GM10847 (cell line): Measurements from ENCODE around the gene ATP5MC2.

Experiments used
- POLR2A ChIP-seq: IDR thresholded peaks from 2 replicates; pipeline ENCODE4 v1.6.1; 2011; ENCODE audit not compliant: insufficient read length; ENCODE audit errors: extremely low read depth

ATP5MC2 gene

DNA sequence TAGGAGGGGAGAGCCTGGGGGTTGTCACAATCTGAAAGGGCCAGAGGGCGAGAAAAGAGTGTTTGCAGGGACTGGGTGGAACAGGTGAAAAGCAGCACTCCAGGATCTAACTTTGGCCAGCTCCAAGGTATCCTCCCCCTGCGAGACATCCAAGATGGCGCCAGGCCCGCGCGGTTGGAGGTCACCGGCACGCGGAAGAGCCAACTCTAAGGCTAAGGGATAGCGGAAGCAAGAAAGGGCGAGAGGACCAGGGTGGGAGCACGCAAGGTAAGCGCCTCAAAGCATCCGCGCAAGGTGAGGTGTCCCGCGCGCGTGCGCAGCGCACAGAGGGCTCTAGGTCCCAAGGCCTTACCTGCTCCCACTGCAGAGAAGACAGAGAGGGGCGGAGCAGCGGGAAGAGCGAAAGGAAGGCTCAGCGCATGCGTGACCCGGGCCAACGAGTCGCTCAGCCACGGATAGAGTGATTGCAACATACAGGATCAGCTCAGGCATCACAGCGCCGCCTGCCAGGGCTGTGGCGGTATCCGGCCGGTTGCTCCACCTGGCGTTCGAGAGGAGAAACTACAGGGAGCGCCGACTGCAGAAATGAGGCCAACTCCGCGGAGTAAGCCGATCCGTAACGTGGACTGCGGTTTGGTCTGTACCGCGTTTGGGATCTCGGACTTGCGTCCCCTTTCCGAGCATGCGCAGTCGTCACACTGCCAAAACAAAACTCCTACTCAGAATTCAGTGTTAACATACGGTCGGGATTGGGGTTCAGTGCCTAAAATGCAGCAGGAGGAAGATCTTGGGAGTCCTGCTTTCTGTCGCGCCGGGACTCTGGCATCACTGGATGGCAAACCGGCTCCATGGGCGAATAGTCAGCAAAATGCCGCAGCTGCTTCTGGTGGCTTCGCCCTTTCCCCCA, at the start of gene ATP5MC2:
TSS of gene ATP5MC2 (minus strand) at position 383 of the 907 bp plus-strand sequence. CDS start 3,469 bp downstream, outside the sequence.
- TF ChIP-seq POLR2A: peak; percentile 81

DNA sequence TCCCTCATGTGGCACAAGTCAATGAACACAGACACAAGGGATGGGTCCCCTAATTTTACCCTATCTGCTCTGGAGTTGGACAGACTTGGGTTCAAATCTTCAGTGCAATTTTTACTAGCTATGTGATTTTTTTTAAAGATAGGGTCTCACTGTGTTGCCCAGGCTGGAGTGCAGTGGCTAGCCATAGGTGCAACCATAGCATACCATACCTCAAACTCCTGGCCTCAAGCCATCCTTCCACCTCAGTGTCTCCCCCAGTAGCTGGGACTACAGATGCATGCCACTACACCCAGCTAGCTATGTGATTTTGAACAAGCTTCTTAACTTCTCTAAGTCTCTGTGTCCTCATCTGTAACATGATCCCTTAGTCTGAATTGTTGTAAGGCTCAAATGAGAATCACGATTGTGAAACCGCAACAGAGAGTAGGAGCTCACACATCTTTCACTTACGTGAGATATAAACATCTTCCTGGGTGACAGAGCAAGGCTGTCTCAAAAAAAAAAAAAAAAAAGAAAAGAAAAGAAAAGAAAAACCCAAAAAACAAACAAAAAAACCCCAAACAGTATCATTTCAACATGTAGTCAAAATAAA, 46.7 kb upstream of the ATP5MC2 start:
- TF ChIP-seq POLR2A: no peak

DNA sequence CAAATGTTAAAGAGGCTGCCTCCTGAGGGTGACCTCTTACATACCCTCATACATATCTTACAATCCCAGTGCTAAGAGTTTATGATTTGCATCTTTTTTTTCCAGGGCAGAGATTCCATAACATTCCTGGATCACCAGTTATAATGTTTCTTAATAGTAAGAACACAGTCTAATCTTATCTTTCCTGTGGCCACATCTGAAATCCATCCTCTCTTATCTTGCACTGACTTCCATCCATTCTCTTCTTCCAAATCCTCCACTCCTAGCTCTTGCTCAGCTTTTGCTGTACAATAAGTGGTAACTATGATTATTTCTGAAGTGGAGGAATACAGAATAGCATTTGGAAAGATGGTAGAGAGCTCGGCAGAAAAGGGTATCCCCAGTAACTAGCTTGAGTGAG, 45.1 kb upstream of the ATP5MC2 start:
- TF ChIP-seq POLR2A: no peak

DNA sequence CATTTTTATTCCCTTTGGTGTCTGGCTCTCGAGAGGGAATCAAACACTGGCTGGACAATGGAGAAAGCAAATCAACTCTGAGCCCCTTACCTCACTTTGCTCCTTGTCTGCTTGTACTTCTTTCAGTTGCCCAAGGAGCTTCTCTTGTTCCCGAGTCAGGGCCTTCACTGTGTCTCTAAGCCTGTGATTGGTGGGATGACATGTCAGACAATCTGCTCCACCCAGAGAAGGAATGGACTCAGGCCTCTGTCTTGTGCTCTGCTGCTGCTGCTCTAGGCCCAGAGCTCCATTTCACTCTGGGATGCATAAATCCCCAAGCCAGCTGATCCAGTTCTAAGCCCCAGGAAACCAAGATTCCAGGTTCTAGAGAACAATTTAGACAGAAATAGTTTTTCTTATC, 43.8 kb upstream of the ATP5MC2 start:
- TF ChIP-seq POLR2A: no peak

DNA sequence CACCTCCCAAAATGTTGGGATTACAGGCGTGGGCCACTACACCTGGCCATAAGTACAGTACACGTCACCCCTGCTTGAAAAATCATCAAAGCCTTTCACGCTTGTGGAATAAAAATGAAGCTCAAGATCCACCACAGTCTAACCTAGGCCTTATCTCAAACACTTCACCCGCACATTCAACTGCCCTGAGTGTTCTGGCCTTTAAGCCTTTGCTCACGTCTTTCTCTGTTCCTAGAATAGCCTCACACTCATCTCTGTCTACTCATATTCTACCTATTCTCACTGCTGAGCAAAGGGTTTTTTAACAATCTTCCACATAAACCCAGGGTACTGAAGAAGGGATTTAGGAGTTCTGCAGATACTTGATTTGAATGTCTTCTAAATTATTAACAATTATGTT, 41.4 kb upstream of the ATP5MC2 start:
- no peak for TF ChIP-seq POLR2A

DNA sequence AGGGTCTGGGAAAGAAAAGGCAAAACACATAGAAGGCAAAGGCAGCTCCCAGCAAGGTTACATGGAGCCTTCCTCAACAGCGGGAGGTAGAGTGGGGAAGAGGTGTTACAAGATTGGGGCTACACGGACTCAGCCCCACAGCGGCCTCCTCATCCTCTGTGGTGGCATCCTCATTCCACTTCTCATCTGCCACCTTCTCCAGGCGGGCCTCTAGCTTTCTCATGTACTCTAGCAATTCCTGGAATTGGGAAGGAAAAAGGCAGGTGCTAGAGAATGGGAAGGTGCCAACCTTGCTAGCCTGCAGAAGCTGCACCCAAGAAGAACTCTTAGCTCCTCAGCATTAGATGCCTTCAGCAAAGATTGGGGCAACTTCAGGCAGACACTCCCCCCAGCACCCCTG, 38.1 kb upstream of the ATP5MC2 start:
- no peak for TF ChIP-seq POLR2A

DNA sequence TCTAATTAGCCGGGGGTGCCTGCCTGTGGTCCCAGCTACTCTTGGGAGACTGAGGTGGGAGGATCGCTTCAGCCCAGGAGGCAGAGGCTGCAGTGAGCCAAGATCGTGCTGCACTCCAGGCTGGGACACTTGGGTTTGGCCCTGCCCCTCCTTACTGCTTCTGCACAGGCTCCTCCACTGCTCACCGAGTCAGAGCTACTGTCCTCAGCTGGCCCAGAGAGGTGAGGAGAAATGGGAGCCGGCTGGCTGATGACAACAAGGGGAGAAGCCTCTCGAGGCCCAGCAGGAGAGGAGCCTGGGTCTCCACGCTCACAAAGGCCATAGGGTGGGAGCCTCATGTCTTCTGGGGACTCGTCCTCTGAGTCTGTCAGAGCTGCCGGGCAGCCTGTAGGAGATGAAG, 37.6 kb upstream of the ATP5MC2 start:
- no peak for TF ChIP-seq POLR2A

DNA sequence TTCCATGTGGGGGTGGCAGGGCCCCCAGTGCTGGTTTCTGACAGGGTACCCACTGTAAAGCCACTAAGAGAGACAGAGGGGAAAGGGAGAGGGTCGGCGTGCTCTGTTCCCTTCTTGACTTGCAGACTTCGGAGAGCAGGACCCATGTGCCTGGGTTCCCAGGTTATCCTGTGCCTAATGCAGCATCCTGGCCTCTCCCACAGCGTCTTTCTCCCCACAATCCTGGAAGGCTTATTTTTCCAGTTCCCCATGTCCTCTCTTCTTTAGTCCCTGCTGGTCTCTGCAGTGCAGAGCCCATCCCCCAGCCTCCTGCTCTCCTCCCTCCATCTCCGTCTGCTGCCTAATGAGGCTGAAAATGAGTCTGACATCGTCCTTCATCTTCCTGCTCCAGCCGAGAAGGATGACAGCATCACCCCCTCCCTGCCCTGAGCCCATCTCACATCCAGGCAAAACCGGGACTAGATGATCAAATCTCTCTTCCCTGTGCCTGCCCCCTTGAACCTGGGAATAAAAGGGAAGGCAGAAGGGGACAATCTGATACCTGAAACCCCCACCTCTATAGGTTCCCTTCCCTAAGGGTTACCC, 36.3 kb upstream of the ATP5MC2 start:
- no peak for TF ChIP-seq POLR2A

DNA sequence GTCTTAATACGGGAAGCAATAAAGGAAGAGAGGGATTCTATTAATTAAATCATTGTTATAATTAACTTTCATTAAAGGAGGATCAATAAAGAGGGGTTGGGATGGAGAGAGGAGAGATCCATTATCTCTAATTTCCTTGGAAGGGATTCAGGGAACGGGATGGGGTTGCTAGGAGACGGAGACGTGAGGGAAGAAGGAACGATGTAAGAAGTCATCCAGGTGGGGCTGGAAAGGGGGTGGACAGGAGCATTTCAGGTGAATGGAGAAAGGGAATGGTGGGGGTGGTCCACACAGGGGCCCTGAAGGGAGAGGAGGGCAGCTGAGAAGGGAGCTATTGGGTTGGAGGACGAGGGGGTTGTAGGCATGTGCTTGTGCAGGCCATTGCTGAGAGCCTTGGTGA, 34.2 kb upstream of the ATP5MC2 start:
- no peak for TF ChIP-seq POLR2A

DNA sequence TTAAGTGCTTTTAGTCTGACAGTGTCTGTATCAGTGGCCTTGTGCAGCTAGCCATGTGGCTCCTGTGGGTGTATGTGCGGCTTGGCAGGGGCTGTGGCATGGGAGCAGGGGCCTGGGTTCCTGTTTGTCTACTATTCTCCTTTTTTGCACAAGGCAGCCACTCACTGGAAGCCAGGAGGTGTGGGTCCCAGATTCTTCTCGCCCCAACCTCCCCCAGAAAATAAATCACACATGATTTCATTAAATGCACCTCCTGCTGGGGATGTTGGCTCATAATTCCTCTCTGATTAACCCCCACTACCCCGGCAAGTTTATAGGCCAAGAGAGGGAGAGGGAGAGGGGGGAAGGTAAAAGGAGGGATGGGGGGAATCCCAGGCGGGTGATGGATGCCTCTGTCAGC, 33.8 kb upstream of the ATP5MC2 start:
- no peak for TF ChIP-seq POLR2A

DNA sequence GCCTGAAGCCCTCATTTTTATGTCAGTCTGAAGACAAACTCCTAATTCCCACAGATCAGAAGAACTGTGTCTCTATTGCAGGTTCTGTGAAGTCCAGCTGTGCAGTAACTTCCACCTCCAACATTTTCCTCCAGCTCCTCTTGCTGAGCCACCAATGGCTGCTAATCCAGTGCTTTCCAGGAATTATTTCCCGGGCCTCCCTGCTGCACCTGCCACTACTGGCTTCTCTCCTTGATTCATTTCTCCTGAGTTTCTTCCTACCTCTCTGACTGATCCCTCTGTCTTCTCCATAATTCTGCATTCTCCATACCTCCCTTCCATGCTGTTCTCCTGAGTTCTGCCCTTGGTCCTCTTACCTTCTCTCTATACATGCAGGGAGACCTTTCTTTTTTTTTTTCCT, 30.2 kb upstream of the ATP5MC2 start:
- no peak for TF ChIP-seq POLR2A

DNA sequence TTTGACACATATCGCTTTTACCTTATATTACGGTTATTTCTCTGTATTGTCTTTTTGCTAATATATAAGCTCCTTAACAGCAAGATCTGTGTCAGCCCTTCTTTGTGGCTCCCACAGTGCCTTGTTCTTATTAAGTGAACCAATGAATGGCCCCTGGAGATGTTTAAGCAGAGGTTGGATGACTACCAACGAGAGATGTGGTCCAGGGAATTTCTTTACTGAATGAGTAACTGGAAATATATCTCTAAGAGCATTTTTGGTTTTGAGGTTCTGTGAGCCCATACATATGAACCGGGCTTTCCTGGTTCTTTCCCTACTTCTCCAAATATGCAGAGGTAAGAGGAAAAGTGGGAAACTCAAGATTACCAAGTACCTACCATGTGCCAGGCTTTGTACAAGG, 27.9 kb upstream of the ATP5MC2 start:
- no peak for TF ChIP-seq POLR2A

DNA sequence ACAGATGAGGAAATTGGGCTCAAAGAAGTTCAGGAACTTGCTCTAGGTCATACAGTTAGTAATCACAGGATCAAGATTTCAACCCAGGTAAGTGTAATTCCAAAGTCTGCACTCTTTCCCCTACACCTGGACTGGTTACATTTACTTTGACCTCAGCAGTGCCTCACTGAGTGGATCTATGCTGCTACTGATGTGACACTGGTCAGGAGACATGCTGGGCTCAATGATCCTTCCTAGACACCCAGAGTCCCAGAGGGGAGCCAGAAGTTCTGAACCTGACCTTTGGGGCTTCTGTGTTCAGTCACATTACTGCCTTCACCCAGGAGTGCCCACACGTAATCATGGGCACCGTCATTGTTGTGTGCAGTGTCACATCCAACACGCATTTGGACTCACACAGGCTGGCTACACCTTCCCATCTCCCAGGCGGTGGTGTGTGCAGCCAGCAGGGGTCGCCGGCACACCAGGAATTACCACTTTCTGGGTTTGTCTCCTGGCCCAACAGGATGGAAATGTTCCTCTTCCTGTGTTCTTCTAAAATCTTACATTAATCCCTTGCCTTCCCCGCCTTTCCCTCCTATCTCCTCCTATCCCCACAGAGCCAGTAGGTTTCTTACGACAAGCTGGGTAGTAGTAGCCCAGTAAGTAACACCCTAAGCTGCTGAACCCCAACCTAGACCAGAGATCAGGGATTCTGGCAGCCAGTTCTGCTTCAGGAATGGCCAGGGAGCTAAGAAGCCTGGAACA, 25.8 kb upstream of the ATP5MC2 start:
- no peak for TF ChIP-seq POLR2A

DNA sequence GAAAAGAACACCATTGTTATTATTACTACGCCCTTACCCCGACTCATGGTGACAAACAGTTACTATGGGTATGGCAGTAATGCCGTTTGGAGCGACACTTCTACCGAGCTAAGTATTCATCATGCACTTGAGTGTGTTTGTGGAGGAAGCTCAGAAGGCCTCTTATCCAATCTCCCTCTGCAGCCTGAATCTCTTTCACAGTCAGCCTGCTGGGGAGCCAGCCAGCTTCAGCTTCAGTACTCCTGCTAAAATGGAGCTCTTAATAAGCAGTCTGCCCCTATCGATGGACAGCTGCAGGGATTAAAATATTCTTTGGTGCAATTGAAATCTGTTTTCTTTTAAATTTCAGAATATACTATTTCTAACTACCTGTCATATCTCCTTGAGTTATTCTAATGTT, 24.7 kb upstream of the ATP5MC2 start:
- TF ChIP-seq POLR2A: no peak

DNA sequence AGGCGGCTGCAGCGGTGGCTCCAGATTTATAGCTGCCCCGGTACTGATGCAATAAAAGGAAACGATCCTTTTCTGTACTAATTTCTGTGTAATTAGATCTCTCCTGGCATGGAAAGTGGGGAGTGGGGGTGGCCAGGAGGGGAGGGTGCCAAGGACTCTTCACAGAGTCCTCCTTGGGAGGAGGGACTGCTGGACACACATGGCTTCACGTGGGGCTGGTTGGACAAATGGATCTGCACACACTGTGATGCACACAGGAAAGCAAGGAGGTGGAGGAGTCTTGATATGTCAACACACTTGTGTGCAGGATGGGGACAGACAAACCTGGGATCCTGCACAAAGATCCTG, 23.8 kb upstream of the ATP5MC2 start:
- TF ChIP-seq POLR2A: no peak
